H54 (cell line): ENCODE measurements around the gene CPN2.
A peak's percentile ranks its signal among the peaks of the same experiment; 100 is the strongest.

Experiments
- DNase-seq: peaks from one replicate; pipeline ENCODE4 v3.0.0; 2011; ENCODE audit warnings: low spot score, mixed read lengths; ENCODE audit not compliant: insufficient read length
- FAIRE-seq: peaks from 3 replicates; lab custom pipeline; 2011; peaks lifted over from hg19 to GRCh38; lab: Jason Lieb, UNC
- POLR2A ChIP-seq: IDR thresholded peaks from 2 replicates; pipeline ENCODE4 v1.6.1; 2011; ENCODE audit warnings: low read depth, mild to moderate bottlenecking, low read length

The CPN2 gene

DNA sequence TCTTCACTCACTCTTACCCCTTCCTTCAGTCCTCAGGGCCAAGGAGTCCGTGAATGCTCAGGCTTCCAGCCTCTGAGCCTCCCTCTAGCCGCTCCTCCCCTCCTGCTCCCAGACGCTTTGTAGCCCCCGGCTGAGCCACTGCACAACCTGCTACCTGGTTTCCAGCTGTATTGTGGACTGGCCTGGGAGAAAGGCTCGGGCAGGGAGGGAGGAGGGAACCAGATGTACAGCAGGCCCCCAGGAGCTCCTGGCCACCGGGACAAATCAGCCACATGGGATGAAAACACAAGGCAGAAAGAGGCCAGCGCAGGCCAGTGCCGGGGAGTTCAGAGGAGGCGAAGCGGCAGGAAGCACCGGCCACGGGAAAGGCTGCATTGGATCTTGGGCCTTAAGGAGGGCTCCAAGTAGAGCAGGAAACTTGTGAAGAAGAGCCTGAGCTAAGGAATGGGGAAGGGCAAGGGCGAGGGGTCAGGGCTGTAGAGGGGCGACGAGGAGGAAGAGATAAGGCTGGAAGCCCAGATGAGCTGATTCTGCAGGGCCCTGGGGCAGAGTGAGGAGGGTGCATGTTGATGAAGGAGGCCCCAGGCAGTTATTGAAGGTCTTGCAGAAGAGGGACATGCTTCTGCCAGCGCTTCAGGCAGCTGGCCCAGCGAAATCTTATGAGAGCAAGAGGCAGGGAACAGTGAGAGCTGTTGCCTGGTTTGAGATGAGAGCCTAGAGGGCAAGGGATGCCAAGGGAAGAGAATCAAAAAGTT lies 14.3 kb downstream of the CPN2 start:
- FAIRE-seq (no peak), DNase-seq (no peak)

DNA sequence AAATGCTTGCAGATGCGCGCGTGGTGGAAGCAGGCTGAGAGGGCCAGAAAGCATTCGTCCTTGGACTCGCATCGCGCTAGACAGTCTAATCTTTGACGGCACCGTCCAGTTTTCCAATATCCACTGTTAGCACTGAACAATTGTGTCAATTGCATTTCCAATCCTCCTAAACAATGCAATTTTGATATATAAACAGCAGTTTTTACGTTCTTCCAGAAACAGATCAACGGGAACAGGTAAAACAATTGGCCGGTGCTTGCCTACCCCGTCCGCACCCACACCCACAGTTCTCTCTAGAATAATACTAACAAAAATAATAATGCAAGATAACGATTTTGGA lies 17.2 kb downstream of the CPN2 start:
- no peak for DNase-seq
- no peak for TF ChIP-seq POLR2A
- FAIRE-seq, result peak; percentile 74

More for the DNA sequence above, 14.3 kb downstream of the CPN2 start:
- no peak for TF ChIP-seq POLR2A

DNA sequence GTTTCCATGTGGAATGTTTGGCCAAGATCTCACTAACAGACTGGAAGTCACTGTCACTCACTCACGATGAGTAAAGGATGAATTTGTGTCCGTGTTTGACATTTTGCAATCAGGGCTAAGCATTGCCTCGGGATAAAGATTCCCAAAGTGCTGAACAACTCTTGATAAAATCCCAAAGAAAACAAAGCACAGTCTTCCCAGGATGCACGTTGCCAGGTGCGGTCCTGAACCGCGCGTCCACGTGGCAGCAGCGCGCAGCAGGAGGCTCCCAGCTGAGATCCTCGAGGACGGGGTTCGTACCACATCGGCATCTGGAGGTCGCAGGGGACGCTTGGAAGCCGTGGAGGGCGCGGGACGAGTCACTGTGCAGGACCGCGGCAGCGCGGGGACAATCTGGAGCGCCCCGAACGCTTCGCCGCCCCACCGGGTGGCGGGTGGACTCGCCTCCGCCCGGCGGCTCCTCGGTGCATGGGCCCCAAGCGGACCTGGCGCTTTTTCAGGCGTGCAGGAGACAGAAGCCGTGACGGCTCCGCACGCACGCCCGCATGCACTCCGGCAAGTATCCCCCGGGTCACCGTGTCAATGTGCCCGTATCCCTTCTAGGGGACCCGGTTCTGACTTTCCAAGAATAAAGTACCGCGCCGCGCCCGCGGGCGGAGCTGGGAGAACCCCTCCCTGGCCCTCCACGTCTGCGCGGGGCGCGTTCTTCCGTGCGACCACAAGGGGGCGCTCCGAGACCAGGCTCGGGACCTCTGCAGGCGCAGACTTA lies 17.7 kb downstream of the CPN2 start:
- TF ChIP-seq POLR2A, result no peak
- DNase-seq (peak; percentile 89), FAIRE-seq (peak; percentile 60)

- FAIRE-seq, result no peak
- DNase-seq, result no peak
- TF ChIP-seq POLR2A, result no peak
These were observed 18.3 kb downstream of the CPN2 start for GRCh38 chr3:194332858-194333211.

DNA sequence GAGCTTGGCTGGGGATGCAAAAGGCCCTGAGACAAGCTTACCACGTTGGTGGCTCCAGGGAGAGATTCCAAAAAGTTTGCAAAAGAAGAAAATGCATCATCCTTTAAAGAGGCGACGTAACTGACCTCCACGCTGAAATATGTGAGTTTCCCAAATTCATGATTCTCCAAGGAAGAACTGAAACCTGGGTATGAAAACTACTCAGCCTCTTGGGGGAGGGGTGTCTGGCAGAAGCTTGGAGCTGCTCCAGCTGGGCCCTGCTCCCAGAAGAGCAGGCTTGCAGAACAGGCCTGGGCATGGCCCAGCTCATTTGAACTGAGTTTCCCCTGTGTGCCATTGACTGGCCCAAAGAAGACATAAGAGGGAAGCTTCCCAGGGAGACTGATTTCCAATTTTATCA lies 20.5 kb downstream of the CPN2 start:
- FAIRE-seq (no peak), DNase-seq (no peak)
- TF ChIP-seq POLR2A, result no peak

DNA sequence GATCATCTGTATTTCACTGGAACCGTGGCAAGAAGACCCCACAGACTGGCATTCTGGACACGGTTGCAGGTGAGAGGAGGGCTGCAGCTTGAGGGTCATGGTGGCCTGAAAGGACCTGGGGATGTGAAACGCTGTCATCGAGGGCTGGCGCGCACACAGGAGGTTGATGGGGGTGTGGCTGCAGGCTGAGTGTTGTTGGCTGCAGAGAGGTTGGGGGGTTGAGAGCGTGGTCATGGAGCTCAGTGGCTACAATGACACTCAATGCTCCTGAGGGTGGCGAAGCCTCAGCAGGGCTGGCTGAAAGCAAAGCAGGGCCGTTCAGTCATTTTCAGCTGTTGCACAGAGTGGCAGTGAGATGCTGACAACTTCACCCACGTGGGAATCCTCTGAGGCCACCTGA lies 21.0 kb downstream of the CPN2 start:
- FAIRE-seq, result no peak
- no peak for TF ChIP-seq POLR2A

GRCh38 chr3:194329583-194329965 lies 21.6 kb downstream of the CPN2 start:
- DNase-seq (no peak), FAIRE-seq (no peak)
- no peak for TF ChIP-seq POLR2A

More for the DNA sequence above, 21.0 kb downstream of the CPN2 start:
- DNase-seq, result no peak

DNA sequence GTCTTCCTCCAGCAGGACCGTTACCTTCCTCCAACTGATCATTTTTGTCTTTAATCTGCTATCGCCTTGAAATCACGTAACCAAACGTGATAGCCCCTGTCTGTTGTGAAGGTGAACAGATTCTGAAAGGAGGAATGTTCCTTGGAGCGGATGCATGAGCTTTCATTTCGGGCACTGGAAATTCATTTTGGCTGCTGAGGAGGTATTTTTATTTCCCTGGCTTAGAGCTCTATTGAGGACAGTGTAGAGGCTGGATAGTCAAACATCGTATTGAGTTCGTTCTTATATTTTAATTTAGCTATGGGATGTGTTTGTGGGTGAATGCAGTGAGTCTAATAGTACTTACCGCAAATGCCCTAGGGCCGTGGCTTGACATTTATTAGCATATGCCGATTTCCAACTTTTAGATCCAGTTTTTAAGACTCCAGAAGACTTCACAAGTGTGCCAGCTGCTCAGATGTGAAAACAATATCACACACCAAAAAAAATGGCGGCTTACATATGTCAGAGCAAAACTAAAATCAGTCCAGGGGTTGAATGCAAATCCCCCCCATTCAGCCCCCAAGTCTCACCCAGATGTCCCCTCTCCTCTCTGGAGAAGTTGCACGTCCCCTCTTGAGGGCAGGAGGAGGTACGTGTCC lies 22.1 kb downstream of the CPN2 start:
- TF ChIP-seq POLR2A, result no peak
- DNase-seq (no peak), FAIRE-seq (no peak)

DNA sequence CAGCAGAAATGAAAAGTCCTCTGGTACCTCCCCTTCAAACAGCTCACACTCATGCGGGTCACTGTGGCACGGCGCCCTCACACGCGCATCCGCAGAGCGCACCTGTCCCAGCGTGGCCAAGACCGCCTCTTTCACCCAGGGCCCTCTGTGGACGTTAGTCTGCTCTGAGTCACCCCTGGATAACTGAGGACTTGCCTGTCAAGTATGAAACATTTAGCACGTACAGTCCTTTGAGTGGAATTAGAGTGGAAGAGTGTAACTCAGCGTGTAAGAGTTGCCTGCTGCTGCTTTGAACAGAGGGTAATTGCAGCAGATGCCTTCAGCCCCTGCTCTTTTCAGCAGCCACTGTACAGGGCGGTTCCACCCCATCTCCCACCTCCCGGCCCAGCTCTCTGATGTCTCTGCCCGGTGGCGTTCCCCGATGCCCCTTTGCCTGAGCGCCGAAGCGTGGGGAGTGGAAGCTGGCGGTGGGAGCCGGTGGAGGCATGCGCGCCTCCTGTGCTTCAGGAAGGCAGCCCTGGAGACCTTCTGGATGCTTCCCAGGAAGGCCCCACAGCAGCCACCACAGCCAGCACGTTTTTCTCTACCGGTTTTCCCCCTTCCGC lies 23.0 kb downstream of the CPN2 start:
- FAIRE-seq, result no peak
- DNase-seq, result peak; percentile 45
- TF ChIP-seq POLR2A, result no peak

GRCh38 chr3:194327218-194328052 lies 23.7 kb downstream of the CPN2 start:
- TF ChIP-seq POLR2A, result no peak
- FAIRE-seq, result no peak
- no peak for DNase-seq

- TF ChIP-seq POLR2A, result no peak
- FAIRE-seq, result no peak
- DNase-seq, result no peak
These were observed 24.2 kb downstream of the CPN2 start for GRCh38 chr3:194326968-194327217.

GRCh38 chr3:194326192-194326967 lies 24.7 kb downstream of the CPN2 start:
- FAIRE-seq, result no peak
- TF ChIP-seq POLR2A, result no peak
- no peak for DNase-seq

GRCh38 chr3:194325424-194326153 lies 25.5 kb downstream of the CPN2 start:
- DNase-seq (no peak), FAIRE-seq (no peak)
- no peak for TF ChIP-seq POLR2A
